Measurements from ENCODE around the gene LRRC36. TPM values are rescaled to one million over a fixed set of nuclear protein-coding genes. Genes with fewer than 3 reads are reported as not detected.

LRRC36 gene
- total and polyA plus RNA-seq, 4 donors, result 2.1 to 103 (median 16.6) TPM

DNA sequence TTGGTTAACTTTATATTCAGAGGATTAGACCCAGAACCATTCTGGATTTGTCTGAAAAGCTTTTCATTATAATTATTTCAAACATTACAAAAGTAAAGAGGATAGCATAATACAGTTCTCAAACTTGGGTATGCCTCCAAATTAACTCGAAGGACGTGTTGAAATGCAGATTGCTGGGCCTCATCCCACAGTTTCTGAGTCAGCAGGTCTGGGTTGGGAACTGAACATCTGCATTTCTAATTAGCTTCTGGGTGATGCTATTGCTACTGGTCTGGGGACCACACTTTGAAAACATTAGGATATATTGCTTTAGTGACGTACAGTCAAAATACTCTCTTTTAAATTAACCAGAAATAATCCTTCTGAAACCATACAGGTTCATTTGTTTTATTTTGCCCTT, 56.7 kb downstream of the LRRC36 start:
- TF ChIP-seq, protein P1, sequence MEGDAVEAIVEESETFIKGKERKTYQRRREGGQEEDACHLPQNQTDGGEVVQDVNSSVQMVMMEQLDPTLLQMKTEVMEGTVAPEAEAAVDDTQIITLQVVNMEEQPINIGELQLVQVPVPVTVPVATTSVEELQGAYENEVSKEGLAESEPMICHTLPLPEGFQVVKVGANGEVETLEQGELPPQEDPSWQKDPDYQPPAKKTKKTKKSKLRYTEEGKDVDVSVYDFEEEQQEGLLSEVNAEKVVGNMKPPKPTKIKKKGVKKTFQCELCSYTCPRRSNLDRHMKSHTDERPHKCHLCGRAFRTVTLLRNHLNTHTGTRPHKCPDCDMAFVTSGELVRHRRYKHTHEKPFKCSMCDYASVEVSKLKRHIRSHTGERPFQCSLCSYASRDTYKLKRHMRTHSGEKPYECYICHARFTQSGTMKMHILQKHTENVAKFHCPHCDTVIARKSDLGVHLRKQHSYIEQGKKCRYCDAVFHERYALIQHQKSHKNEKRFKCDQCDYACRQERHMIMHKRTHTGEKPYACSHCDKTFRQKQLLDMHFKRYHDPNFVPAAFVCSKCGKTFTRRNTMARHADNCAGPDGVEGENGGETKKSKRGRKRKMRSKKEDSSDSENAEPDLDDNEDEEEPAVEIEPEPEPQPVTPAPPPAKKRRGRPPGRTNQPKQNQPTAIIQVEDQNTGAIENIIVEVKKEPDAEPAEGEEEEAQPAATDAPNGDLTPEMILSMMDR (IDR thresholded peaks at IDR 0.05; ENCODE audit: control extremely low read depth, extremely low read depth), result no peak
- H3K27me3 ChIP-seq (ENCODE audit: control insufficient read depth in 3 of 3, insufficient read depth in 3 of 3, low read length in 2 of 3), result no peaks in the 10 kb centered on the region
- no peak overlapping the region for H3K9ac ChIP-seq (ENCODE audit: insufficient read depth in 1 of 2, low read length in 2 of 2)
- H3K27ac ChIP-seq (ENCODE audit: low read depth in 1 of 2, low read length in 1 of 2), result no peak overlapping the region
- WGBS, 2 donors, result 68 to 71% methylated on average over 3 of the region's 3 CpGs
- no peaks in the 10 kb centered on the region for H3K4me1 ChIP-seq (ENCODE audit: control insufficient read depth in 5 of 5, insufficient read depth in 5 of 5, low read length in 5 of 5)
- ATAC-seq (ENCODE audit: insufficient read depth, low FRiP score), result no peak
- no peak overlapping the region for H3K4me3 ChIP-seq
- DNase-seq, result no peak
- no peaks in the 10 kb centered on the region for H3K9me3 ChIP-seq (ENCODE audit: control insufficient read depth in 4 of 4, insufficient read depth in 3 of 4, low read length in 3 of 4)
- H3K36me3 ChIP-seq (ENCODE audit: control insufficient read depth in 4 of 4, insufficient read depth in 4 of 4, low read length in 4 of 4), result no peaks in the 10 kb centered on the region

DNA sequence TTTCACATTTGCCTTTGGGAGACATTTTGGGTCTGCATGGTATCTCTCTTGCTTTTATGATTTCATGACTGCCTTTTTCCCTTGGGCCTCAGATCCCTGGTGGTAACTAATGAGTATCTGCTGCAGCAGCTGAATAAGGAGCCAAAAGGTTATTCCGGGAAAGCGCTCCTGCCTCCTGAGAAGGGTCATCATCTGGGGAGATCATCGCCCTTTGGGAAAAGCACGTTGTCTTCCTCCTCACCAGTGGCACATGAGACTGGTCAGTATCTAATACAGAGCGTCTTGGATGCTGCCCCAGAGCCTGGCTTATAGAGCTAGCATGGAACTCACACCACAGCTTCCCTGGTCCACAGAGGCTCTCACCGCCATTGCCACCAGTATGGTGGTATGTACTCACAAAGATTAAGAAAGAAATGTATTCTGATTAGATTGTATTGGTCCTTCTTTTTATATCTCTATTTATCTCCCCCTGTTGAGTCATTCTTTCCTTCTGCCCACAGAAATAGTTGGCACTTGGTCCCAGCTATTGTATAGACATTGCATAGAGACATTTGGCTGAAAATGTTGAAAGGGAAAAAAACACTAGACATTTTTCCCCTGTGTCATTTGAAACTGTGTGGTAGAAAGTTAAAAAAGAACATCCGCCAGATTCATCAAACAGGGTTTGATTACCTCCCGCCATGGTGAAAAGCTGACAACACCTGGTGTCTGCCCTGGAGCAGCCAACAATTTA, 58.3 kb downstream of the LRRC36 start:
- WGBS, 2 donors, result 87 to 91% methylated on average over 8 of the region's 8 CpGs
- Histone ChIP-seq H3K27me3 (ENCODE audit: control insufficient read depth in 3 of 3, insufficient read depth in 3 of 3, low read length in 2 of 3) (no peaks in the 10 kb centered on the region), H3K27ac (ENCODE audit: low read depth in 1 of 2, low read length in 1 of 2) (no peak overlapping the region), H3K9me3 (ENCODE audit: control insufficient read depth in 4 of 4, insufficient read depth in 3 of 4, low read length in 3 of 4) (no peaks in the 10 kb centered on the region), H3K4me1 (ENCODE audit: control insufficient read depth in 5 of 5, insufficient read depth in 5 of 5, low read length in 5 of 5) (peaks cover 0 to 3% (median 0%) of the 10 kb centered on the region in 5 donors), H3K36me3 (ENCODE audit: control insufficient read depth in 4 of 4, insufficient read depth in 4 of 4, low read length in 4 of 4) (no peaks in the 10 kb centered on the region), H3K9ac (ENCODE audit: insufficient read depth in 1 of 2, low read length in 2 of 2) (no peak overlapping the region), H3K4me3 (no peak overlapping the region)
- ATAC-seq (ENCODE audit: insufficient read depth, low FRiP score) (no peak), DNase-seq (no peak)
- TF ChIP-seq, protein P1 (IDR thresholded peaks at IDR 0.05; ENCODE audit: control extremely low read depth, extremely low read depth), result no peak

DNA sequence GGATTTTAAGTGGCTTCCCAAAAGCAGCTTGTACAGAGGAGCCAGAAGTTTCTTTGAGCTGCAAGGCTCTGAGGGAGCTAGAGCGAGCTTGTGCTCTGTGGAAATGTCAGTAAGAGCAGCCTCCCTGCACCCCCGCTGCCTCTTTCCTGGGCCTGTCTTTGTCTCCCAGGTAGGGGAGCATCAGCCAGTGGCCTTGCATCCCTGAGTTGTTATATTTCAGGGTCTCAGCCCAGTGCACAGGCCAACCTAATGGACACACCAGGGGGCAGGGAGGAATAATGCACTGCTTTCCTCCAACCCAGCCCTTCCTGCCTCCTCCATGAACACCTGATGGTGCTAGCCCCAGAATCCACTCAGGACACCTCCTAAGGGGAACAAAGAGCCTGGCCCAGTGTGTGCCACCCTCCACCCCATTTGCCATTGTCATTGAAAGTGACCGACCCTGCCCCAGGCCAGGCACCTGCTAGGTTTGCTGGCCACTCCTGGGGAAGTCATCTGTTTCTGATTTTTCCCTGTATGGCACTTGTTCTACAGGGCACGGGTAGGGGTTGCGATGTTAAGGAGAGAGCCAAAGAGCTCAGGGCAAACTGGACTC, 60.3 kb downstream of the LRRC36 start:
- 93 to 96% methylated on average over 5 of the region's 5 CpGs for WGBS, 2 donors
- no peaks in the 10 kb centered on the region for H3K9me3 ChIP-seq (ENCODE audit: control insufficient read depth in 4 of 4, insufficient read depth in 3 of 4, low read length in 3 of 4)
- TF ChIP-seq, protein P1 (IDR thresholded peaks at IDR 0.05; ENCODE audit: control extremely low read depth, extremely low read depth), result no peak
- H3K36me3 ChIP-seq (ENCODE audit: control insufficient read depth in 4 of 4, insufficient read depth in 4 of 4, low read length in 4 of 4), result no peaks in the 10 kb centered on the region
- H3K4me3 ChIP-seq, result no peak overlapping the region
- no peak overlapping the region for H3K9ac ChIP-seq (ENCODE audit: insufficient read depth in 1 of 2, low read length in 2 of 2)
- no peak overlapping the region for H3K27ac ChIP-seq (ENCODE audit: low read depth in 1 of 2, low read length in 1 of 2)
- peaks cover 0 to 7% (median 5%) of the 10 kb centered on the region in 5 donors for H3K4me1 ChIP-seq (ENCODE audit: control insufficient read depth in 5 of 5, insufficient read depth in 5 of 5, low read length in 5 of 5)
- DNase-seq, result no peak
- no peak for ATAC-seq (ENCODE audit: insufficient read depth, low FRiP score)
- H3K27me3 ChIP-seq (ENCODE audit: control insufficient read depth in 3 of 3, insufficient read depth in 3 of 3, low read length in 2 of 3), result no peaks in the 10 kb centered on the region
